SHP77 treated with DMSO at 0.1 percent for 48 hours (cell line): ENCODE data around the gene PGA4.

Experiments
- DNase-seq: peaks from one replicate; lab custom pipeline; 2025; lab: John Stamatoyannopoulos, UW

PGA4 gene

DNA sequence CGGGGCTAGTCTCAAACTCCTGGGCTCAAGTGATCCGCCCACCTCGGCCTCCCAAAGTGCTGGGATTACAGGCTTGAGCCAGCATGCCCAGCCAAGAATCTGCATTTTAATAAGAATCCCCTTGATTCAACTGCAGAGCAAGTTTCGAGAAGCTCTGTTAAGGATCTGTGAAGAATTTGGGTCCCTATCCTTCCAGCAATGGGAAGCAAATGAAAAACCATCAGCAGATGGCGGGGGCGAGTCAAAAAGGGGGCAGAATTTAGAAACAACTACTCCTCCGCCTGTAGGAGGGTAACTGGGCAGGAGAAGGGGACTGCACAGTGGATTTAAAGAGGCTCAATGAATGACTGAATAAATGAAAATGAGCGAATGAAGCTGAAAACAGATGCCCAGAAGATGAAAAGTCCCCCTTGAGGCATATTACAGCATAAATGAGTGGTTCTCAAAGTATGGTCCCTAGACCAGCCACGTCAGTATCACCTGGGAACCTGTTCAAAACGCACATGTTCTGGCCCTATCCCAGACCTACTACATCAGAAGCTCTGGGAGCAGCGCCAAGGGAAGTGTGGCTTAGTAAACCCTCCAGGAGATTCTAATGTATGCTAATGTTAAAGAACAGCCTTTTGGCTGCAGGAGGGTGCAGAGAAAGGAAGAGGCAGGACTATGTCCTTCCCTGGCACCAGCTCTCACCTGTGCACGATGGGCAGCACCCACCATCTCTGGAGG lies 58.0 kb downstream of the PGA4 start:
- DNase-seq = no peak

DNA sequence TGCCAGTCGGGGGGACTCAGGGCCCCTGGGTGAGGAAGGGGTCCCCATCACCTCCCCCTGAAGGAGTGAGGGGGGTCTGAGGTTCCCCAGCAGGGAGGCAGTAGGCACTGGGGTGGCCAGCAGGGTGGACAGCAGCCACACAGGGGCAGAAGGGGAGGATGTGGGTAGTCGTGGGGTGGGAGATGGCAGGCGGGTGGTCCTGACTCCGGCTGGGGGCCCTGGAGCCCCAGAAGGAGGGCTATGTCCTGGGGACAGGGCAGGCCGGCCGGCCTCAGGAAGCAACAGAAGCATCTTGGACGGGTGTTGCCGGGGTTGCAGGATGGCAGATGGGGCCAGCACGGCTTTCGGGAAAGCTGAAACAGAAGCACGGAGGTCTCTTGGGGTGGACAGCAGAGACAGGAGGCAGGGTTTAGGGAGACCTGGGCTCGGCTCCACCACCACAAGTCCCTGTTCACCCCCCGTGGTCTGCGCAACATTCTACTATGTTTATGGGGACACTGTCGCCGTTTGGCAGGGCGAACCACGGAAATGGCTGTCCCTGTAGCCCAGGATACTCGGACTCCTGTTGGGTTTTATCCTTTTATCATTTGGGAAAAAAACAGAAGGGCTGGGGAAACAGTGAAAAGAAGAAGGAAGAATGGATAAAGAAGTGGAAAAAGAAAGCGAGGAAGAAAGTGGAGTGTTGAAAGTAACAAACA lies 58.9 kb downstream of the PGA4 start:
- DNase-seq = no peak
